Measurements from ENCODE around the gene GTPBP3.

The GTPBP3 gene

GRCh38 chr19:17351815-17352435, 14.6 kb downstream of the GTPBP3 start:
- no peak overlapping the region for H2BK5ac ChIP-seq (ENCODE audit: low read length)
- H2BK120ac ChIP-seq (ENCODE audit: low read depth, low read length) = no peak overlapping the region
- H3K36me3 ChIP-seq (replicated peaks in 1 of 2; ENCODE audit: control insufficient read depth in 2 of 2, insufficient read depth in 2 of 2, low read length in 2 of 2) = no peaks in the 10 kb centered on the region
- DNase-seq (ENCODE audit: low spot score) = no peak
- no peaks in the 10 kb centered on the region for H3K9me3 ChIP-seq (replicated peaks in 1 of 2; ENCODE audit: control insufficient read depth in 2 of 2, insufficient read depth in 1 of 2, low read depth in 1 of 2, low read length in 2 of 2)
- H3K27ac ChIP-seq (replicated peaks; ENCODE audit: low read length) = no peak overlapping the region
- H3K4me1 ChIP-seq (ENCODE audit: control insufficient read depth in 2 of 2, insufficient read depth in 1 of 2, low read depth in 1 of 2, low read length in 2 of 2) = peaks cover 2 to 4% of the 10 kb centered on the region in 2 donors
- H3K4me3 ChIP-seq (ENCODE audit: low read length in 2 of 2) = peak overlapping the region in 1 of 2 donors; percentile 37
- no peak overlapping the region for H3K14ac ChIP-seq (ENCODE audit: low read length)
- no peak overlapping the region for H3K4me2 ChIP-seq (ENCODE audit: insufficient read depth, low read length, poor library complexity, severe bottlenecking)
- no peak overlapping the region for H4K8ac ChIP-seq (ENCODE audit: low read depth, low read length)
- peak overlapping the region; percentile 53 for H3K9ac ChIP-seq (ENCODE audit: low read depth, low read length, poor library complexity)
- no CpG with 5 or more reads among the region's 45 CpGs for whole genome bisulfite sequencing, 2 donors (ENCODE audit: extremely low coverage in 2 of 2, insufficient read length in 2 of 2, insufficient replicate concordance in 1 of 2)
- peak overlapping the region; percentile 58 for H3K23ac ChIP-seq (ENCODE audit: low read depth, low read length, poor library complexity)
- no peak overlapping the region for H2AK5ac ChIP-seq (ENCODE audit: low read depth, low read length)
- peak overlapping the region; percentile 63 for H3K18ac ChIP-seq (ENCODE audit: low read length)
- H3K79me1 ChIP-seq (ENCODE audit: low read depth, low read length) = no peaks in the 10 kb centered on the region
- peak overlapping the region; percentile 80 for H4K91ac ChIP-seq (ENCODE audit: low read depth, low read length, poor library complexity)
- no peak overlapping the region for H2BK15ac ChIP-seq (ENCODE audit: low read length)
- H2AFZ ChIP-seq (ENCODE audit: low read length) = no peak overlapping the region
- H3K27me3 ChIP-seq (ENCODE audit: control insufficient read depth in 3 of 3, insufficient read depth in 3 of 3, low read depth in 1 of 3, low read length in 3 of 3) = no peaks in the 10 kb centered on the region
- peak overlapping the region; percentile 61 for H3K4ac ChIP-seq (ENCODE audit: low read length)
- peak overlapping the region; percentile 95 for H2BK12ac ChIP-seq (ENCODE audit: low read length)

- Histone ChIP-seq H3K27me3 (ENCODE audit: control insufficient read depth in 3 of 3, insufficient read depth in 3 of 3, low read depth in 1 of 3, low read length in 3 of 3) (no peaks in the 10 kb centered on the region), H4K91ac (ENCODE audit: low read depth, low read length, poor library complexity) (no peak overlapping the region), H2BK5ac (ENCODE audit: low read length) (no peak overlapping the region), H3K9me3 (replicated peaks in 1 of 2; ENCODE audit: control insufficient read depth in 2 of 2, insufficient read depth in 1 of 2, low read depth in 1 of 2, low read length in 2 of 2) (no peaks in the 10 kb centered on the region), H3K4me2 (ENCODE audit: insufficient read depth, low read length, poor library complexity, severe bottlenecking) (no peak overlapping the region), H2BK15ac (ENCODE audit: low read length) (peak overlapping the region; percentile 82), H4K8ac (ENCODE audit: low read depth, low read length) (no peak overlapping the region), H3K4me3 (ENCODE audit: low read length in 2 of 2) (no peak overlapping the region), H2BK120ac (ENCODE audit: low read depth, low read length) (no peak overlapping the region), H3K27ac (replicated peaks; ENCODE audit: low read length) (no peak overlapping the region), H2AK5ac (ENCODE audit: low read depth, low read length) (peak overlapping the region; percentile 76), H2AFZ (ENCODE audit: low read length) (peak overlapping the region; percentile 78), H2BK12ac (ENCODE audit: low read length) (no peak overlapping the region), H3K9ac (ENCODE audit: low read depth, low read length, poor library complexity) (no peak overlapping the region), H3K14ac (ENCODE audit: low read length) (no peak overlapping the region), H3K18ac (ENCODE audit: low read length) (peak overlapping the region; percentile 3), H3K23ac (ENCODE audit: low read depth, low read length, poor library complexity) (no peak overlapping the region), H3K4ac (ENCODE audit: low read length) (no peak overlapping the region), H3K36me3 (replicated peaks in 1 of 2; ENCODE audit: control insufficient read depth in 2 of 2, insufficient read depth in 2 of 2, low read length in 2 of 2) (no peaks in the 10 kb centered on the region), H3K79me1 (ENCODE audit: low read depth, low read length) (no peaks in the 10 kb centered on the region), H3K4me1 (ENCODE audit: control insufficient read depth in 2 of 2, insufficient read depth in 1 of 2, low read depth in 1 of 2, low read length in 2 of 2) (peaks cover 2 to 4% of the 10 kb centered on the region in 2 donors)
- no CpG with 5 or more reads among the region's 14 CpGs for WGBS, 2 donors (ENCODE audit: extremely low coverage in 2 of 2, insufficient read length in 2 of 2, insufficient replicate concordance in 1 of 2)
- DNase-seq (ENCODE audit: low spot score) = no peak
Measured at GRCh38 chr19:17352608-17353280, 15.4 kb downstream of the GTPBP3 start.

GRCh38 chr19:17353386-17353785, 16.0 kb downstream of the GTPBP3 start:
- no peak overlapping the region for H2BK120ac ChIP-seq (ENCODE audit: low read depth, low read length)
- no peaks in the 10 kb centered on the region for H3K27me3 ChIP-seq (ENCODE audit: control insufficient read depth in 3 of 3, insufficient read depth in 3 of 3, low read depth in 1 of 3, low read length in 3 of 3)
- no peak overlapping the region for H3K4ac ChIP-seq (ENCODE audit: low read length)
- no peaks in the 10 kb centered on the region for H3K9me3 ChIP-seq (replicated peaks in 1 of 2; ENCODE audit: control insufficient read depth in 2 of 2, insufficient read depth in 1 of 2, low read depth in 1 of 2, low read length in 2 of 2)
- no CpG with 5 or more reads among the region's 8 CpGs for WGBS, 2 donors (ENCODE audit: extremely low coverage in 2 of 2, insufficient read length in 2 of 2, insufficient replicate concordance in 1 of 2)
- H3K4me1 ChIP-seq (ENCODE audit: control insufficient read depth in 2 of 2, insufficient read depth in 1 of 2, low read depth in 1 of 2, low read length in 2 of 2) = peaks cover 2 to 4% of the 10 kb centered on the region in 2 donors
- H2AK5ac ChIP-seq (ENCODE audit: low read depth, low read length) = peak overlapping the region; percentile 76
- H2BK5ac ChIP-seq (ENCODE audit: low read length) = no peak overlapping the region
- peak overlapping the region; percentile 4 for H3K27ac ChIP-seq (replicated peaks; ENCODE audit: low read length)
- no peak overlapping the region for H3K4me2 ChIP-seq (ENCODE audit: insufficient read depth, low read length, poor library complexity, severe bottlenecking)
- H2AFZ ChIP-seq (ENCODE audit: low read length) = peak overlapping the region; percentile 78
- no peaks in the 10 kb centered on the region for H3K36me3 ChIP-seq (replicated peaks in 1 of 2; ENCODE audit: control insufficient read depth in 2 of 2, insufficient read depth in 2 of 2, low read length in 2 of 2)
- no peaks in the 10 kb centered on the region for H3K79me1 ChIP-seq (ENCODE audit: low read depth, low read length)
- H3K9ac ChIP-seq (ENCODE audit: low read depth, low read length, poor library complexity) = no peak overlapping the region
- H2BK12ac ChIP-seq (ENCODE audit: low read length) = no peak overlapping the region
- no peak overlapping the region for H3K23ac ChIP-seq (ENCODE audit: low read depth, low read length, poor library complexity)
- DNase-seq (ENCODE audit: low spot score) = no peak
- no peak overlapping the region for H3K14ac ChIP-seq (ENCODE audit: low read length)
- H4K8ac ChIP-seq (ENCODE audit: low read depth, low read length) = no peak overlapping the region
- peak overlapping the region; percentile 82 for H2BK15ac ChIP-seq (ENCODE audit: low read length)
- H3K4me3 ChIP-seq (ENCODE audit: low read length in 2 of 2) = no peak overlapping the region
- H4K91ac ChIP-seq (ENCODE audit: low read depth, low read length, poor library complexity) = no peak overlapping the region
- H3K18ac ChIP-seq (ENCODE audit: low read length) = no peak overlapping the region

GRCh38 chr19:17357078-17357666, 19.8 kb downstream of the GTPBP3 start:
- no peak overlapping the region for H4K8ac ChIP-seq (ENCODE audit: low read depth, low read length)
- H2BK5ac ChIP-seq (ENCODE audit: low read length) = no peak overlapping the region
- no peak overlapping the region for H3K18ac ChIP-seq (ENCODE audit: low read length)
- H2AK5ac ChIP-seq (ENCODE audit: low read depth, low read length) = no peak overlapping the region
- no peak overlapping the region for H3K14ac ChIP-seq (ENCODE audit: low read length)
- H3K4ac ChIP-seq (ENCODE audit: low read length) = no peak overlapping the region
- no peaks in the 10 kb centered on the region for H3K79me1 ChIP-seq (ENCODE audit: low read depth, low read length)
- H2BK120ac ChIP-seq (ENCODE audit: low read depth, low read length) = no peak overlapping the region
- H2AFZ ChIP-seq (ENCODE audit: low read length) = no peak overlapping the region
- no CpG with 5 or more reads among the region's 7 CpGs for WGBS, 2 donors (ENCODE audit: extremely low coverage in 2 of 2, insufficient read length in 2 of 2, insufficient replicate concordance in 1 of 2)
- no peak overlapping the region for H3K4me2 ChIP-seq (ENCODE audit: insufficient read depth, low read length, poor library complexity, severe bottlenecking)
- H3K9me3 ChIP-seq (replicated peaks in 1 of 2; ENCODE audit: control insufficient read depth in 2 of 2, insufficient read depth in 1 of 2, low read depth in 1 of 2, low read length in 2 of 2) = no peaks in the 10 kb centered on the region
- H3K27ac ChIP-seq (replicated peaks; ENCODE audit: low read length) = no peak overlapping the region
- H3K23ac ChIP-seq (ENCODE audit: low read depth, low read length, poor library complexity) = no peak overlapping the region
- no peak overlapping the region for H3K4me3 ChIP-seq (ENCODE audit: low read length in 2 of 2)
- no peak for DNase-seq (ENCODE audit: low spot score)
- no peak overlapping the region for H2BK15ac ChIP-seq (ENCODE audit: low read length)
- no peaks in the 10 kb centered on the region for H3K36me3 ChIP-seq (replicated peaks in 1 of 2; ENCODE audit: control insufficient read depth in 2 of 2, insufficient read depth in 2 of 2, low read length in 2 of 2)
- no peaks in the 10 kb centered on the region for H3K4me1 ChIP-seq (ENCODE audit: control insufficient read depth in 2 of 2, insufficient read depth in 1 of 2, low read depth in 1 of 2, low read length in 2 of 2)
- H2BK12ac ChIP-seq (ENCODE audit: low read length) = no peak overlapping the region
- no peak overlapping the region for H4K91ac ChIP-seq (ENCODE audit: low read depth, low read length, poor library complexity)
- H3K27me3 ChIP-seq (ENCODE audit: control insufficient read depth in 3 of 3, insufficient read depth in 3 of 3, low read depth in 1 of 3, low read length in 3 of 3) = no peaks in the 10 kb centered on the region
- no peak overlapping the region for H3K9ac ChIP-seq (ENCODE audit: low read depth, low read length, poor library complexity)
